GM19372 (cell line): ENCODE results near the gene DNAJC22.

Experiments
- ATAC-seq: cut with Tn5 transposase; IDR thresholded peaks from one replicate; pipeline ENCODE4 v1.9.1; 2021; ENCODE audit warnings: mild to moderate bottlenecking, low read depth, moderate library complexity; ENCODE audit not compliant: unreplicated experiment

The DNAJC22 gene

GRCh38 chr12:49342914-49343731 lies 3.6 kb upstream of the DNAJC22 start:
- ATAC-seq, result no peak

- no peak for ATAC-seq
Measured at GRCh38 chr12:49344486-49345050, 2.1 kb upstream of the DNAJC22 start.

- ATAC-seq, result no peak
Measured at GRCh38 chr12:49345051-49345824, 1.4 kb upstream of the DNAJC22 start.

GRCh38 chr12:49345825-49346658 lies 646 bp upstream of the DNAJC22 start:
- no peak for ATAC-seq

- no peak for ATAC-seq
Measured at GRCh38 chr12:49347311-49348193, 864 bp downstream of the DNAJC22 start.

- no peak for ATAC-seq
Measured at GRCh38 chr12:49348781-49349180, 2.1 kb downstream of the DNAJC22 start.

- no peak for ATAC-seq
Measured at GRCh38 chr12:49349266-49349665, 2.6 kb downstream of the DNAJC22 start.

- no peak for ATAC-seq
Measured at GRCh38 chr12:49352351-49352750, 5.7 kb downstream of the DNAJC22 start.

GRCh38 chr12:49355913-49356312 lies 9.2 kb downstream of the DNAJC22 start:
- ATAC-seq, result no peak

- no peak for ATAC-seq
Measured at GRCh38 chr12:49357103-49357678, 10.5 kb downstream of the DNAJC22 start.

- ATAC-seq, result no peak
Measured at GRCh38 chr12:49358483-49359141, 11.9 kb downstream of the DNAJC22 start.

- ATAC-seq, result no peak
Measured at GRCh38 chr12:49359671-49360070, 13.0 kb downstream of the DNAJC22 start.

GRCh38 chr12:49362077-49362476 lies 15.4 kb downstream of the DNAJC22 start:
- ATAC-seq, result no peak

GRCh38 chr12:49364989-49365388 lies 18.3 kb downstream of the DNAJC22 start:
- ATAC-seq, result no peak

- ATAC-seq, result no peak
Measured at GRCh38 chr12:49365542-49365941, 18.9 kb downstream of the DNAJC22 start.

- peak; percentile 2 for ATAC-seq
Measured at GRCh38 chr12:49366096-49366651, 19.5 kb downstream of the DNAJC22 start.

- ATAC-seq, result peak; percentile 73
Measured at GRCh38 chr12:49366652-49367380, 20.1 kb downstream of the DNAJC22 start.
